Hematopoietic multipotent progenitor cell treated with erythropoietin and hydrocortisone succinate and interleukin-3 and kit ligand, for 4 days (in vitro differentiated cells): ENCODE results near the gene SLC39A11.
A peak's percentile ranks its signal among the peaks of the same experiment; 100 is the strongest.
"Not testable (repeated sequence)": the region's sequence is repeated elsewhere in the genome, so short reads cannot be mapped to it uniquely, and the experiment has no call there.

Source experiments
- DNase-seq: peaks from one replicate; pipeline ENCODE4 v3.0.0-alpha.2; 2015

The SLC39A11 gene

DNA sequence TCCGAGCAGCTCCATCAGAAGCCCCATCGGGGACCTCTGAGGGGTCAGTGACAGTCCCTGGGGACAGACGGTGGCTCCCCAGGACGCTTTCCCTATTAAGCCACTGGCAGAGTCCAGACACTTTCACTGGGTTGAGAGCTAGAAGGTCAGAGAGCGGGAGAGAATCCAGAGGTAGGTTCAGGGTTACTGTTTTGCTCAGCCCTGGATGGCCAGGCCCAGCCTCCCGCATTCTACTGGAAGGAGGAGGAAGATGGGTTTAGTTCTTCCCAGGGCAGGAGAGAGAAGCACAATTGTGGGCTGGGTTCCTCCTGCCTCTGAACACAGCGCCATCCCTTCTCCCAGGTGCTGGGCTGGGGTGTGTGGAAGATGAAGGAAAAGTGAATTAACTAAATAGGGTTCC lies 452.8 kb downstream of the SLC39A11 start:
- DNase-seq: no peak

DNA sequence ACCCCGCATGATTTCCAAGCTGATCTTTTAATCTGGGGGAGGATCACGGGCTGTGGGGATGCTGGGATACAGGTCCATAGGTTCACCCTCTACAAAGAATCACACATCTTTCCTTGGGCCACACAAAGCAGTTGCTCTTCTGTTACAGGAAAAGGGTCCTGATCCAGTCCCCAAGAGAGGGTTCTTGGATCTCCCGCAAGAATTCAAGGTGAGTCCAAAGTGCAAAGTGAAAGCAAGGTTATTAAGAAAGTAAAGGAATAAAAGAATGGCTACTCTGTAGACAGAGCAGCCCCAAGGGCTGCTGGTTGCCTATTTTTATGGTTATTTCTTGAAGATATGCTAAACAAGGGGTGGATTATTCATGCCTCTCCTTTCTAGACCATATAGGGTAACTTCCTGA lies 453.6 kb downstream of the SLC39A11 start:
- not testable (repeated sequence) for DNase-seq

DNA sequence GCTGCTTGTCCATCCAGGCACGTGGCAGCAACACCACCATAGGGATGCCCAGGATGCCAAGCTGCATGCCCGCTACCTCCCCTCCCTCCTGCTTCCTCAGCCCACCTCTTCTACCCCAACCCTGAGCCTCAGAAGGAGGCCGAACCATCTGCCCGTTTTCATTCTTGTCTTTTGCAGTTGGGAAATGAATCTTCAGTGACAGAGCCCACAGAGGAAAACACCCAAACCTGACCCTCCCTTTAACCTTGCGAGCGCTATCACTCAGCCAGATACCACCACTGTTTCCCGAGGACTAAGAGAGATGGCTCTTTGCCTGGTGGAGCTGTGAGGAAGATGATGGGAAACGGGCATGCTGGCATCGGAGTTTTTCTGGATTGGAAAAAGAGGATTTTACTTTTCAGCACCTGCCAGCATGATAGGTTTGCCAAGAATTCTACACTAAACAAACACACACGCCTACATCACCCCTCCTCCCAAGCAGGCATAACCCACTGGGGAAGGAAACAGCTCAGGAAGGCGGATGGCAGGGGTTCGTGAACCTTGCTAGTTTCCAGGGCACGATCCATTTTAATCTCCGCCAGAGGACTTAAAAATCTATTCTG lies 457.4 kb downstream of the SLC39A11 start:
- no peak for DNase-seq

DNA sequence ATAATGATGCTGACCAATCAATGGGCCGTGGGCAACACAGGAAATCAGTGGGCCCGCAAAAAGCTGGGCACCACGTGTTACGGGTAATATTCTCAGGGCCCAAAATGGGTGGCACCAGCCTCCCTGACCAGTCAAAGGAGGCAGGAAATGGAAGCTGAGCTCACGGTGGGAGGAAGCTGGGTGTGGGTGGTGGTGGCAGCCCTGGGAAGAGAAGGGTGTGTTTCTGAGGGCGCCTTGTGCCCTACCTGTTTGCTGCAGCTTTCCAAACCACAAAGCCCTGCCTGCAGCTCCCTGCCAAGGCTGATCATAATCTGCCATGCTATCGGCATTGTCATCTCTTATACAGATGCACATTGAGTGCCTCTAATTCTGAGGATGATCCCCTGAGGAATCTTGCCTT lies 457.9 kb downstream of the SLC39A11 start:
- no peak for DNase-seq

DNA sequence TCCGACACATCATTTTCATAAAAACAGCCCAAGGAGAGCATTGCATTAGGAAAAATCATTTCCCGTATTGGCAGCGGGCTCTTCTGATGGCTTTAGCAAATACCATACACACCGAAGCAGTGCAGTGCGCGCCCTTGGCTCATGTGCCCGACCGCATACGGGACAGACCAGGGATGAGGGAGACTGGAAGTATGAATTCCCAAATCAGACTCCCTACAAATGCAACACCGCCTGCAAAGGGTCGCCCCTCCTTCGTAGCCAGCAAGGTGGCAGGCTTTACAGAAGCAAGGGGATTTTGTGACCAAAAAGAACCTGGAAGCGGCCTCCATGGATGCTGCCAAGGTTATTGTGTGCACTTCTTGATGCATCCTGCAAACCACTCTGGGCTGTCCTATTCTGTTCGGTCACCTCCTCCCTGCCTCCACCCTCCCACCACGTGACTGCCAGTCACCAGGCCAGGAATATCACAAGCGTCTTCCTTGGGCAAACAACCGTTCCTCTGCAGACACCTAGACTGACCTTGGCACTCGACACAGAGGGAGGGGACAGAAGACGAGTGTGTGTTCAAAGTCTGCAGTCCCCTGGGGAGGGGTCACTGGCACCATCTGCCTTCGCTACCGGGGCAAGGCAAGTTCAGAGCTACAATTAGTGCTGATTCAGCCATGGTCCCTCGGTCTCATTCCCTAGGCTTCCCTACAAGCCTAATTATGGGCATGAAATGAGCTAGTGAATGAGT lies 460.4 kb downstream of the SLC39A11 start:
- no peak for DNase-seq

DNA sequence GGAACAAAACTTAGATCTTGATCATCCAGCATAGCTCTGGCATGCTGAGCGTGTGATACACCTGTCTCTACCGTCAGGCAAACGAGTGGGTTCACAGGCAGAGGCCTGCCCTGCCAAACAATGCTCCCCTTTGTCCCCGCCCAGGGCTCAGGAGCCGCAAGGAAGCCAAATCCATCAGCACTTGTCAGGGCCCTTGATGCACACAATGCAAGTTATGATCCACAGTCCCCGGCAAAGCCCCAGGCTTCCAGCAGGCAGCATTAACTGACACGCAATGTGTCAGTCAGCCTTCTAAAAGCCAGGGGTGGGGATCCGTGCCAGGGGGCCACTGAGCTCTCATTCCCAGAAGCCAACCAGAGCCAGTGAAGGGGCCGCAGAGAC lies 460.9 kb downstream of the SLC39A11 start:
- no peak for DNase-seq

DNA sequence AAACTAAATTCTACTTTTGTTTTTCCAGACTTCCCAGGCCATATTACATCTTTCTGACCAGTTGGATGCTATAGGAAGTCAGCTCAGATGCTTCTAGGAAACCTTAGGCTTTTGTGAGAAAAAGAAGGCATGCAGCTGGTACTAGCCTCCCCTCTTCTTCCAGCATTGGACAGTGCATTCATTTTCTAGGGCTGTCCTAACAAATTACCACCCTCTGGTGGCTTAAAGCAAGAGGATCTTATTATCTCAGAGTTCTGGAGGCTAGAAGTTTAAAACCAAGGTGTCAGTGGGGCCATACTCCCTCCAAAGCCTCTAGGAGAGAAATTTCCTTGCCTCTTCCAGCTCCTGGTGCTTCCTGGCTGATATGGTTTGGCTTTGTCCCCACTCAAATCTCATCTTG lies 467.8 kb downstream of the SLC39A11 start:
- peak; percentile 31 for DNase-seq

DNA sequence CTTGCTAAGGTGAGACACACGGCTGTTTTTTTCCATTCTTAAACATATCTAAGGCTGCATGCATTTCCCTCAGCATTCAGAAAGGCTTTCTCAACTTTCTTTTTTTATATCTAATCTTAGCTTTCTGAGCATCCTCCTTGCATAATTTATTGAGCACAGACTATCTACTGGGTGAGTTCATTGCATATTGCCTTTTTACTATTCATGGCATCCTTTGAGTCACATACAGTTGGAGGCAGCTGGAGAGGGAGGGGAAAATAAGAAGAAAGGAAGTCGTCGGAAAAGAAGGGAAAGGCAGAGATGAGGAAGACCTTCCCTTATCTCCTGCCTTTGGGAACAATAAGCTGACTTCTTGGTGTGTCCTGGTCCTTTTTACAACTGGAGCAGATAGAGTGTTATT lies 468.3 kb downstream of the SLC39A11 start:
- DNase-seq: no peak

DNA sequence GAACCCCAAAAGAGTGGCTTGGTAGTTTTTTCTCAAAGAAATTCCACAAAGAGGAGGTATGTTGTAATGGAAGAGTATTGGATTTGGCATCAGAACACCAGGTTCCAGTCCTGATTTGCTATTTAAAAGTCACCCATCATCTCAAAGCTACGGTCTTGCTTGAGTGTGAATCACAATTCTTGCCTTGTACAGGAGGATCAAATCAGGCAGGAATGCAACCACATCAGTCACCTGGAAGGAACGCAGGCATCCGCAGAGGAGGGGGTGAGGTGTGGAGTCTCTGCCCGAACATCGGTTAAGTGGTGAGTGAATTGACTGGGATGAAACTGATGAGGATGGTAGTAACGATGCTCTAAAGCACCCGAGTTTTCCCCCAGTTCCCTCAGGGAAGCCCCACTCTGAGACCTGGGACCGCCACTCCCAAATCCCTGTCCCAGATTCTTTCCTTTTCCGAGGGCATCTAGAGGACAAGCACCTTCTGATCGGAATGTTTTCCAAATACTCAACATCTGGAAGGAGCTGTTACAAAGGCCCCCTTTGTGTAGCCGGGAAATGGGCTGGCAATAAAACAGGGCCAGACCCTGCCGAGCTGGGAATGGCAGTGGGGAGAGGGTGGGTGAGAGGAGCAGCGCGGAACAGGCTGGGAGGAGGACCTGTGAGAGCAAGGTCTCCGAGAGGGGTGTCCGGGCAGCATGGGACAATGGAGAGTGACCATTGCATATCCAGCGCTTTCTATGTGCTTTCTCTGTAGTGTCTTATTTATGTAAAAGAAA lies 469.6 kb downstream of the SLC39A11 start:
- DNase-seq: no peak

DNA sequence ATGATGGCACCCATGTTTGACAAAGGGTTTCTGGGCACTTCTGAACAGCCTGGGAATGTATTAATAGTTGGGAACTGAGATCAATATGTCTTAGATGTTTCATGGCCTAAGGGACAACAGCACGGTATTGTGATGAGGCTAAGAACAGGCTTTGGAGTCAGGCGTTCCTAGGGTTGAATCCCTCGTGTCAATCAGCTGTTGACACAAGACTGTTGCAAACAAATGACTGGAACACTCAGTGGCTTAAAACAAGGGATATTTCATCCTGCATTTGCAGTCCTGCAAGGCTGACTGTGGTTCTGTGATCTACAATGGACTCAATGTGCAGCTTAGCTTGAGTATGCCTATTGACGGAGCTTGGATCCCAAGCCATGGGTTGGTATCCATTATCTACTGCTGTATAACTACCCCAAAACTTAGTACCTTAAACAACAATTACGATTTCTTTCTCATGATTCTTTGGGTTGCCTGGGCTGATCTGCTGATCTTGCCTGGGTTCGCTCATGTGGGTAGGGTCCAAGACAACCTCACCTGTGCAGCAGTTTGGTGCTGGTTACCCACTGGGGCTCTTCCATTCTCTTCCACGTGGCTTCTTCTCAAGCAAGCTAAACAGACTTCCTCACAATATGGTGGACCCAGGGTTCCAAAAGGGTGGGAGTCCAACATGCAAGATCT lies 472.4 kb downstream of the SLC39A11 start:
- no peak for DNase-seq

DNA sequence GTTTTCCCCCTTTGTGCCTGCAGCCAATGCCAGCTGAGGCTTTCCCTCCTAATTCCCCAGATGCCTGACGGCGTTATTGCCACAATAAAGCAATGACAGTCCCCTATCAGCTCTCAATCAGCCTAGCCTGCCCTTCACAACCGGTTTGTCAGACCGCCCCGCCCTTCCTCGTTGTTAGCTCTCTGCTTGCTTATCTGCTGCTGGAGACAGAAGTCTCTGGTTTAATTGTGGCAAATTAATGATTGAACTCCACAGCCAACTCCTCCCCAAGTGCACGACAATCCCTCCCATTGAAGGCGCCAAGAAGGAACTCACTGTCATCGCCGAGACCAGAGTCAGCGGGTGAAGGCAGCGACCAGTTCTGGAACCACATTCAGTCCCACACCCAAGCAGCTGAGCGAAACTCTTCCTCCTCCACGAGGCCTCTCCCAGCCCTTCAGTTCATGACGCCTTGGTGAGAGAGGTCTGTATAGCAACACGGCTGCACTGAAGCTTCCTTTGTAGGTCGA lies 474.4 kb downstream of the SLC39A11 start:
- DNase-seq: peak; percentile 96

DNA sequence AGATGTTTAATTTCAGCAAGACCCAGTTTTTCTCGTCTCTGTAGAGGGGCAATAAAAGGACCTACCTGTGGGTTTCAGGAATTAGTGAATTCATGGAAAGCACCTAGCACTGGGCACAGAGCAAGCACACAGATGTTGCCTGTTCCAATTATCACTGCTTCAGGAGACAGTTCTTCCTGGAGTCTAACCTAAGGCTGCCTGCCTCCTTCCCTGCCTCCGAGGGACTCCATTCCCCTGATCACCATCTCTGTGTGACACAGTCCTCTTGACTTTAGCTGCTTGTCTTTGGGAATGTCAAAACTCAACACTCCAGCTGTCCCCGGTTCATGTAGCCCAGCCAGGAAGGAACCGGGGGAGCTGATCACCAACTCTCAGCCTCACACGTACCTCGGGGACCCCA lies 474.9 kb downstream of the SLC39A11 start:
- peak; percentile 9 for DNase-seq

DNA sequence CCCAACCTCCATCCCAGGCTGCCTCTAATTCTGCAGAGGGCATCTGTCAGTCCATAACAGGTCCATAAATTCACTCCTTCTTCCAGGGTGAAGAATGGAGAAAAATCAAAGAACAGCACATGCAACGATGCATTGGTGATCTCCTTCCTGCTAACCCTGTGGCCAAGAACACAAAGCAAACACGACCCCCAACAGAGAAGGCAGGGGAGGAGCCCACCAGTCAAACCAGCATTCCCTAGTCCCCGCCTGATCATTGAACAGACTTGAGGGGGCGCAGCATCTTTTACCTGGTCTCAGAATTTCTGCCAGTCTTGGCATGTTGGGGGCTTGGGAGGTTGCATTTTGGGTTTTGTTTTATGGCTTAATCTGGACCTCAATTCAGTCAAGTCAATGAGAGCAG lies 476.0 kb downstream of the SLC39A11 start:
- DNase-seq: no peak

DNA sequence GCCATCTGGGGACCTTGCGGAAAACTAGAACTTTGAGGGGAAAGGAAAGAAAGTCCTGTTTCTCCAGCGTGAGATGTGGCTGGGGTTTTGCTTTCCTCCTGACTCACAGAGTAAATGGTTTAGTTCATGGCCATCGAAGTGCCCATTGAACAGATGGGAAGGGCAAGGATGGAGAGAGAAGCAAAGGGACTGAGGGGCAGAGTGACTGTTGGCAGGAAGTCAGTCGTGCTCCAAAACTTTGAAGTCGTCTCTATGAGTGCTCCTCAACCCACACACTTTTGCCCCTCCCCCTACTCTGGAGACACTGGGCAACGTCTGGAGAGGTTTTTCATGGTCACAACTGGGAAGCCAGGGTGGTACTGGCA lies 476.9 kb downstream of the SLC39A11 start:
- DNase-seq: no peak

DNA sequence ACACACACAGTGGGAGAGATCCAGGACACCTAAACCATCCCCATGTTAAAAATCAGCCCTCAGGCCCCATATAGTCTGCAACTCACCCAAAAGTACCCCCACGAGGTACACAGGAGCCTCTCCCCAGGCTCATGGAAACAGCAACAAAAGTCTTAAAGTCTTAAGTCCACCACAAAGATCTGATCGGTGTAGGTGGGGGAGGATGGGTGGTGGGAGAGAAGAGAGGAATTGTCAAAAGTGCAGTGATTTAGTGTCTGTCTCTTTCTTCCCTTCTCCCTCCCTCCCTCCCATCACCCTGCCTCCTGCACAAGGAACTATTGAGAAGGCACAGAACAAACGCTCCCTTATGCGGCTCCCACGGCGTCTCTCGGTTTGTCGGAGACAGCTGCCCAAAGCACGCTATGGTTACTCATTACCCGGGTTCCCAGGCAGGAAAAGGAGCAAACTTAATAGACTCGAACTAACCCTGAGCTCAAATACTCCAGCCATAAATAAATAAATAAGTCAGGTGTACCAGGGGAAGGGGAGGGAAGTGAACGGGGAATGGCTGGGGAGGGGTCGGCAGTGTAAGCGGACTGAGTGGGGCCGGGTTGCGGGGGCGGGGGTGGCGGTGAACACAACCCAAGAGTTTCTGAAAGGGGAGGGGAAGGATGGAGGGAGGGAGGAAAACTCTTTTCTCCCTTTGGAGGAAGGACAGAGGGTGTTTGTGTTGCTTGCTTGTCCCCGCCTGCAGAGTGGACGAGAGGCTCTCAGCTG lies 477.4 kb downstream of the SLC39A11 start:
- DNase-seq: peak; percentile 43

DNA sequence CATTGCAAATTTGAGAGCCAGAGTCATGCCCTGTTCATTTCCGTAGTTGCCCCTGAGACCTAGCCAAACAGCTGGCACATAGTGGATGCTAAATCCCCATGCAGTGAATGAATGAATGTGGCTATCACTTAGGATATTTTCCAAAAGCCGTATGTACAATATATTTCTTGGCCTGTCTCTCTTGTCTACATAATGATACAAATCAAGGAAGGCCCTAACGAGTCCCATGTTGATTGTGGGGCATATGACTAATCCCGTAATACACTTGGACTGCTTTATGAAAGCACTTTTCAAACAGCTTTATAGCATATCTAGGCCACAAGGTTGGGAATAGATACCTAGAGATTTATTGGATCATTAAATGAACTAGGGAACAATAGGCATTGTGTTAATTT lies 478.0 kb downstream of the SLC39A11 start:
- DNase-seq: no peak

DNA sequence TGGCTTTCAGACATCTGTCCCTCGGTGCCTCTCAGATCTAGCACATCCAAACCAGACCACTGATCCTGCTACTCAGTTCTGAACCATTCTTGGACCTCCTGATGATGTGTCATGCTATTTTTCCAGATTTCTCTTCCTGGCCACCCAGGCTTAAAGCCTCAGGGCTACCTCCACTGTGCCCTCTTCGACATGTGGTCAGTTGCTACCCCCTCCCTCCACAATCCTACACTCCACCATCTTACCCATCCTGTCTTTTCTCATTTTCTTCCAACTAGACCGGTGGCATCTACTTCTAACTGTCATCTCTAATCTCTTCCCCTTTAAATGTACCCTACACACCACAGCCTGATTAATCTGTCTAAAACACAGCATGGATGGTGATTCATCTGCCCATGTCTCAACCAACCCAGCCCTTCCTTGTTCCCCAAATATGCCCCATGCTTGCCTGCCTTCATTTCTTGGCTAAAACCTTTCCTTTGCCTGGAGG lies 478.6 kb downstream of the SLC39A11 start:
- DNase-seq: peak; percentile 93

DNA sequence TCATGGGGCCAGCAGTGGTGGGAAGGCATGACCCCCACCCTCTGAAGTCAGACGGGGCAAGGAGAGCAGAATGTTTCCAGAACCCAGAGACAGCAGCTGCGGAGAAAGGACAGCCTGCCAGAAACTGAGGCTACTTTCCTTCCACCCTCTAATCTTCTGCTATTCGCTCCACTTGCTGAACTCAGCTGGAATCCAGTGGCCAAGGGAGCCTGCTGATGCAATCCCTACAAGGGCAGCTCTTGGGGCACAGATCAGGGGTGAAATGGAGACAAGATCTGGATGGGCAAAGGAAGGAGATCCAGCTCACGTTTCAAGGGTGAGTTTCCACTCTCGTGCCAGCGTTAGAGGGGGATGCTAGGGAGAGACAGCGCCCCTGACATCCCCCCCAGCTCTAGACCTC lies 479.1 kb downstream of the SLC39A11 start:
- DNase-seq: peak; percentile 47

DNA sequence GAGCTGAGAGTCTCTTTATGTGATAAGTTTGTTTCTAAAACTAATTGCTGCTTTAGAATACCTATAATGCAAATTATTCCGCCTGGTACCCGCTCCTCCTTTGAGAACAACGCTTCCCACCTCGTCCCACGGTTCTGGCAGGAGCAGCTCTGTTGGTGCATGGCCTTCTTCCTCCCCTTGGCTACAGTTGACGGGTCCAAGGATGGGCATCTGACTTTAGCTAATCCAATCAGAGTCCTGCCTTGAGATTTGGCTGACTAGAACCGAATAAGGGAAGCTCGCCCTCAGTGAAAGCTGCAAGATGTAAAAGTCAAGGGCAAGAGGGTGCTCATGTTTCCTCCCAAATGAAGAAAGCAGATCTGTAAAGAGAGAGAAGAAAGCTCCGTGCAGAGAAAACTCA lies 481.3 kb downstream of the SLC39A11 start:
- no peak for DNase-seq

DNA sequence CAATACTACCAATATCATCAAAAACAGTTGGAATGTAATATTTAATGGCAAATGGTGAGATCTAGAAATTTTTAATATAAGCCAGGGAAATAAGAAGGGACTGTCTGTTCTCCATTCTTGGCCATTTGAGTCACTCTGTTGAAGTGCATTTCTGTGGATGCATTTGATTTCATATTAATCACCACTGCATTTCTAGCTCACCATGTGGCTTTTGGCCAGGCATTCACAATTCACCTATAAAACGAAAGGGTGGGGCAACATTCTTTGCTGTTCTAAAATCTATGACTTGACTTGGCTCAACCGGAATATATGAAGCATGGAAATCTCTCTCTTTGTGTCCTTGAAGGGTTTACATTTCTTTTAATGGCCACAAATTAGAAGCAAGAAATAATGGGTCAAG lies 483.0 kb downstream of the SLC39A11 start:
- no peak for DNase-seq

DNA sequence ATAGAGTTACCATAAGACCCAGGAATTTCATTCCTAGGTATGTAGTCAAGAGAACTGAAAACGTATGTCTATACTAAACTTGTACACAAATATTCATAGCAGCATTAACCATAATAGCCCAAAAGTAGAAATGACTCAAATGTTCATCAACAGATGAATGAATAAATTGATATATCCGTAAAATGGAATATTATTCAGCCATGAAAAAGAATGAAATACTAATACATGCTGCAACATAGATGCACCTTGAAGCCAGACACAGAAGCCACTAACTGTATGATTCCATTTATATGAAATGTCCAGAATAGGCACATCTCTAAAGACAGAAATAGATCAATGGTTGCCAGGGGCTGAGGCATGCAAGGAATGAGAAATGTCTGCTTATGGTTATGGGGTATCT lies 484.1 kb downstream of the SLC39A11 start:
- DNase-seq: no peak

DNA sequence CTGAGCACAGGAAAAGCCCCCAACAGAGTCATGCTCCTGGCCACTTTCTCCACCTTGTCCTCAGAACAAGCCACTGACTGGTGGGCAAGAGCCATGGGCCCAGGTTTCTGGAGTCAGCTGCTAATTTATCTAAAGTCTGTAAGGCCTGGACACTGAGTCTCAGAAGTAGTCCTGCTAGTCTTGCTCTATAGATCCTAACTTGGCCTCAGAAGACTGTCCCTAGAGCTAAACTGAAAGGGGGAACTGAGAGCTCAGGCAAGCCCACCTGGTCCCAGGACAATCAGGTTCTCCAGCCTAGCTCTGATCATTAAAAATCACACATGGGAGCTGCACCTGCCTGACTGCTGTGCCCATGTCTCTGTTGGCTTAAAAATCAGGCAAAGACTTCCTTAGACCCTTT lies 485.8 kb downstream of the SLC39A11 start:
- no peak for DNase-seq

DNA sequence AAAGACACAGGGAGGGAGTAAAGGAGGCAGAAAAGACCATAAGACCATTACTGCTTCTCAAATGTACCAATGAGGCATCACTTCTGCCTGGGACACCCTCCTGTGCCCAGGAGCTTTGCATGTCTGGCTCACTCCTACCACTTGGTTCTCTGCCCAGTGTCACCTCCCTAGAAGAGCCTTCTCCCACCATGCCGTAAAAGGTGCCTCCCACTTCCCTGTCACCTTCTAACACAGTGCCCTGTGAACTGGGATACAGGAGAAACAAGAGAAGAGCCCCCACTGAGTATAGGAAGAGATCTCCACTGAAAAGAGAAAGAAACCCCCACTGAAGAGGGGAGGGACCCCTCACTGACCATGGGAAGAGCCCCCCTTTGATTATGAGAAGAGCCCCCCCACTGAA lies 486.9 kb downstream of the SLC39A11 start:
- DNase-seq: no peak
